Activated naive CD4-positive, alpha-beta T cell treated with anti-CD3 and anti-CD28 coated beads, Interleukin-2, amount 10 ng/mL, durations not matched to agents 7 days and 5 days (primary cell): Measurements from ENCODE around the gene PRELP.

Experiments
- CTCF ChIA-PET: fragments of 350-600 bp; sonication (Branson Sonifier 250); formaldehyde crosslinking; loops from one replicate; lab custom pipeline; 2021; ENCODE audit warnings: antibody characterized with exemption; lab: Charles Lee
- DNase-seq: peaks from one replicate; pipeline ENCODE4 v3.0.0-alpha.2; 2020
- H3K27ac Mint-ChIP-seq: one replicate; pipeline ENCODE4 v1.8.0; 2021; ENCODE audit warnings: mild to moderate bottlenecking, moderate library complexity, mixed read lengths
- H3K27me3 Mint-ChIP-seq: one replicate; pipeline ENCODE4 v1.8.0; 2021; ENCODE audit warnings: mild to moderate bottlenecking, mixed read lengths
- H3K36me3 Mint-ChIP-seq: one replicate; pipeline ENCODE4 v1.8.0; 2021; ENCODE audit warnings: mixed read lengths
- H3K4me1 Mint-ChIP-seq: one replicate; pipeline ENCODE4 v1.8.0; 2021; ENCODE audit warnings: mixed read lengths
- H3K4me3 Mint-ChIP-seq: one replicate; pipeline ENCODE4 v1.8.0; 2021; ENCODE audit warnings: mild to moderate bottlenecking, moderate library complexity, mixed read lengths
- H3K9me3 Mint-ChIP-seq: one replicate; pipeline ENCODE4 v1.8.0; 2021; ENCODE audit warnings: mixed read lengths

The PRELP gene

DNA sequence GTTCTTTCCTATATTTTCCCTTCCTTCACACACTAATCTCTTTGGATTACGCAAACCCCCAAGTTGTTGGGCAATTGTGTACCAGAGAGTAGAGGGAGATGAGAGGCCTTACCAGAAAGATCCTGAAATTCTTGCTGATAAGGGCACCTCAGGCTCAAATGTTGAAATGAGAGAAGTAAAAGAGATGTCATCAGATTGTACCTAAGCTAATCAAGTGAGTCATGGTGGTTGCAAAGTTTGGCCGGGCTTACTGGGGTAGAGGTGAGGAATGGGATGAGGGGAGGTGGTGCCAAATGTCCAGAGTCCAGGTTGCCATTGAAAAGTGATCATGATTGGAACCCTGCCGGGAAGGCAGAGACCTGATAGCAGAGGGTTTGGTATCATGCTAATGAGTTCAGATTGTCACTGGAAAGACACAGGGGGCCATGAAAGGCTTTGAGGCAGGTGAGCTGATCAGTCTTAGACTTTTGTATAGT lies 61.4 kb downstream of the PRELP start:
- CTCF ChIA-PET, result no interaction called here
- DNase-seq, result no peak
- Mint-ChIP-seq H3K9me3 (no peaks in the 10 kb centered on the region), H3K4me3 (no peak overlapping the region), H3K36me3 (no peaks in the 10 kb centered on the region), H3K27ac (no peak overlapping the region), H3K27me3 (peaks cover 11% of the 10 kb centered on the region), H3K4me1 (no peaks in the 10 kb centered on the region)

GRCh38 chr1:203537806-203538464 lies 62.3 kb downstream of the PRELP start:
- H3K27me3 Mint-ChIP-seq, result peaks cover 15% of the 10 kb centered on the region
- no peak overlapping the region for H3K27ac Mint-ChIP-seq
- no peaks in the 10 kb centered on the region for H3K9me3 Mint-ChIP-seq
- no peaks in the 10 kb centered on the region for H3K4me1 Mint-ChIP-seq
- CTCF ChIA-PET, result no interaction called here
- H3K4me3 Mint-ChIP-seq, result no peak overlapping the region
- no peak for DNase-seq
- H3K36me3 Mint-ChIP-seq, result no peaks in the 10 kb centered on the region

GRCh38 chr1:203538726-203539125 lies 63.1 kb downstream of the PRELP start:
- no peaks in the 10 kb centered on the region for H3K36me3 Mint-ChIP-seq
- no peak overlapping the region for H3K4me3 Mint-ChIP-seq
- H3K27me3 Mint-ChIP-seq, result peaks cover 15% of the 10 kb centered on the region
- H3K9me3 Mint-ChIP-seq, result no peaks in the 10 kb centered on the region
- CTCF ChIA-PET, result no interaction called here
- no peak overlapping the region for H3K27ac Mint-ChIP-seq
- no peaks in the 10 kb centered on the region for H3K4me1 Mint-ChIP-seq
- DNase-seq, result no peak

GRCh38 chr1:203539831-203540546 lies 64.4 kb downstream of the PRELP start:
- no peaks in the 10 kb centered on the region for H3K36me3 Mint-ChIP-seq
- peaks cover 16% of the 10 kb centered on the region for H3K27me3 Mint-ChIP-seq
- H3K9me3 Mint-ChIP-seq, result no peaks in the 10 kb centered on the region
- H3K4me3 Mint-ChIP-seq, result no peak overlapping the region
- H3K4me1 Mint-ChIP-seq, result no peaks in the 10 kb centered on the region
- no peak for DNase-seq
- H3K27ac Mint-ChIP-seq, result no peak overlapping the region
- CTCF ChIA-PET, result no interaction called here
